H9 (cell line): ENCODE data around the gene LRP1B. TPM values are rescaled to one million over a fixed set of nuclear protein-coding genes. Genes with fewer than 3 reads are reported as not detected.
A peak's percentile ranks its signal among the peaks of the same experiment; 100 is the strongest.

Experiments used
- DNase-seq: peaks from one replicate; pipeline ENCODE4 v3.0.0-alpha.2; 2017
- H2AFZ ChIP-seq: one replicate; pipeline ENCODE4 v1.6.1; 2013; ENCODE audit warnings: mild to moderate bottlenecking, low read length, control low read depth, moderate library complexity
- H2AK5ac ChIP-seq: 2 replicates; pipeline ENCODE4 v1.6.1; 2013; ENCODE audit warnings: low read length, control low read depth, mixed read lengths; ENCODE audit not compliant: insufficient read length
- H2BK120ac ChIP-seq: one replicate; pipeline ENCODE4 v1.6.1; 2013; ENCODE audit warnings: low read depth, mild to moderate bottlenecking, low read length, control low read depth, inconsistent platforms; ENCODE audit not compliant: poor library complexity, severe bottlenecking
- H2BK12ac ChIP-seq: 2 replicates; pipeline ENCODE4 v1.6.1; 2013; ENCODE audit warnings: low read length, control low read depth, mixed read lengths, low read depth; ENCODE audit not compliant: insufficient read length
- H2BK15ac ChIP-seq: 2 replicates; pipeline ENCODE4 v1.6.1; 2013; ENCODE audit warnings: low read depth, low read length, control low read depth
- H2BK20ac ChIP-seq: one replicate; pipeline ENCODE4 v1.6.1; 2013; ENCODE audit warnings: low read depth, mild to moderate bottlenecking, low read length, control low read depth, inconsistent platforms; ENCODE audit not compliant: poor library complexity, severe bottlenecking
- H2BK5ac ChIP-seq: 2 replicates; pipeline ENCODE4 v1.6.1; 2013; ENCODE audit warnings: low read length, control low read depth, mixed read lengths; ENCODE audit not compliant: insufficient read length
- H3K14ac ChIP-seq: 2 replicates; pipeline ENCODE4 v1.6.1; 2013; ENCODE audit warnings: low read length, control low read depth; ENCODE audit not compliant: insufficient read depth
- H3K18ac ChIP-seq: 2 replicates; pipeline ENCODE4 v1.6.1; 2013; ENCODE audit warnings: low read depth, mild to moderate bottlenecking, mixed read lengths, low read length, control low read depth; ENCODE audit not compliant: insufficient read length
- H3K23ac ChIP-seq: 2 replicates; pipeline ENCODE4 v1.6.1; 2013; ENCODE audit warnings: low read length, control low read depth, mixed read lengths, low read depth; ENCODE audit not compliant: insufficient read length
- H3K23me2 ChIP-seq: 2 replicates; pipeline ENCODE4 v1.6.1; 2013; ENCODE audit warnings: low read depth, mild to moderate bottlenecking, mixed read lengths, low read length, control low read depth; ENCODE audit not compliant: insufficient read length, poor library complexity, severe bottlenecking
- H3K27ac ChIP-seq: 2 replicates; pipeline ENCODE4 v1.5.1; 2013; ENCODE audit warnings: low read length, control low read depth, mixed read lengths, low read depth; ENCODE audit not compliant: insufficient read length
- H3K27me3 ChIP-seq: 2 replicates; pipeline ENCODE4 v1.6.1; 2013; ENCODE audit warnings: low read length, control low read depth, inconsistent platforms; ENCODE audit not compliant: insufficient read depth
- H3K4ac ChIP-seq: 2 replicates; pipeline ENCODE4 v1.6.1; 2013; ENCODE audit warnings: low read depth, mild to moderate bottlenecking, control low read depth, inconsistent platforms, low read length, moderate library complexity
- H3K4me1 ChIP-seq: 2 replicates; pipeline ENCODE4 v1.6.1; 2013; ENCODE audit warnings: low read length, control low read depth, inconsistent platforms; ENCODE audit not compliant: insufficient read depth
- H3K4me2 ChIP-seq: 2 replicates; pipeline ENCODE4 v1.6.1; 2013; ENCODE audit warnings: low read length, control low read depth, mixed read lengths; ENCODE audit not compliant: insufficient read length, insufficient read depth
- H3K56ac ChIP-seq: 2 replicates; pipeline ENCODE4 v1.6.1; 2013; ENCODE audit warnings: low read depth, mild to moderate bottlenecking, mixed read lengths, low read length, control low read depth; ENCODE audit not compliant: insufficient read length
- H3K79me1 ChIP-seq: 2 replicates; pipeline ENCODE4 v1.6.1; 2013; ENCODE audit warnings: low read depth, mild to moderate bottlenecking, moderate library complexity, low read length, control low read depth, inconsistent platforms; ENCODE audit not compliant: insufficient read depth, poor library complexity, severe bottlenecking
- H3K79me2 ChIP-seq: 2 replicates; pipeline ENCODE4 v1.6.1; 2013; ENCODE audit warnings: low read length, control low read depth, inconsistent platforms; ENCODE audit not compliant: insufficient read depth
- H3K9ac ChIP-seq: 2 replicates; pipeline ENCODE4 v1.6.1; 2013; ENCODE audit warnings: low read length, control low read depth, mixed read lengths; ENCODE audit not compliant: insufficient read length; ENCODE audit errors: extremely low read depth
- H3K9me3 ChIP-seq: one replicate; pipeline ENCODE4 v1.6.1; 2013; ENCODE audit warnings: low read depth, low read length, inconsistent platforms; ENCODE audit not compliant: control insufficient read depth
- H3T11ph ChIP-seq: one replicate; pipeline ENCODE4 v1.6.1; 2013; ENCODE audit warnings: mild to moderate bottlenecking, low read length, control low read depth, inconsistent platforms
- H4K20me1 ChIP-seq: one replicate; pipeline ENCODE4 v1.6.1; 2013; ENCODE audit not compliant: control insufficient read depth, insufficient read length, insufficient read depth
- H4K5ac ChIP-seq: 2 replicates; pipeline ENCODE4 v1.6.1; 2013; ENCODE audit warnings: low read depth, mild to moderate bottlenecking, mixed read lengths, low read length, control low read depth; ENCODE audit not compliant: insufficient read length
- H4K8ac ChIP-seq: replicated peaks from 2 replicates; pipeline ENCODE4 v1.6.1; 2013; ENCODE audit warnings: low read length, control low read depth, mixed read lengths, low read depth; ENCODE audit not compliant: insufficient read length
- H4K91ac ChIP-seq: 2 replicates; pipeline ENCODE4 v1.6.1; 2013; ENCODE audit warnings: low read depth, mild to moderate bottlenecking, moderate library complexity, mixed read lengths, low read length, control low read depth; ENCODE audit not compliant: insufficient read length
- H3K27ac Mint-ChIP-seq, 3 experiments: 2 replicates in 2 of 3; 3 replicates in 1 of 3; pipeline ENCODE4 v1.8.0; 2020 to 2021; ENCODE audit warnings: mixed read lengths in 3 of 3, mild to moderate bottlenecking in 1 of 3, moderate library complexity in 1 of 3
- H3K27me3 Mint-ChIP-seq: 2 replicates; pipeline ENCODE4 v1.8.0; 2021; ENCODE audit warnings: low read depth, mild to moderate bottlenecking, moderate library complexity, mixed read lengths
- H3K36me3 Mint-ChIP-seq, 3 experiments: 2 replicates in 2 of 3; 3 replicates in 1 of 3; pipeline ENCODE4 v1.8.0; 2020 to 2021; ENCODE audit warnings: low read depth in 3 of 3, mixed read lengths in 3 of 3; ENCODE audit not compliant: insufficient read depth in 1 of 3
- H3K4me1 Mint-ChIP-seq, 2 experiments: 2 replicates each; pipeline ENCODE4 v1.8.0; 2020; ENCODE audit warnings: mixed read lengths in 2 of 2
- H3K4me3 Mint-ChIP-seq, 2 experiments: 2 replicates in 1 of 2; 3 replicates in 1 of 2; pipeline ENCODE4 v1.8.0; 2020 to 2021; ENCODE audit warnings: mild to moderate bottlenecking in 2 of 2, mixed read lengths in 2 of 2, moderate library complexity in 1 of 2
- H3K9me3 Mint-ChIP-seq, 2 experiments: 2 replicates in 1 of 2; 3 replicates in 1 of 2; pipeline ENCODE4 v1.8.0; 2020; ENCODE audit warnings: mild to moderate bottlenecking in 2 of 2, mixed read lengths in 2 of 2, moderate library complexity in 1 of 2
- CTCF ChIP-seq: fragments of 200-600 bp; sonication (generic); conservative IDR thresholded peaks from 3 replicates; pipeline ENCODE4 v1.8.0; 2021; ENCODE audit warnings: antibody characterized with exemption, mild to moderate bottlenecking
- whole genome bisulfite sequencing: extraction: QIAGEN DNeasy Blood & Tissue Kit; methylation state at CpG from one replicate; pipeline ENCODE4 v1.1.7; 2013; ENCODE audit warnings: missing lambda C conversion rate, low lambda C conversion rate, mixed read lengths; ENCODE audit not compliant: insufficient read length; ENCODE audit errors: extremely low coverage; 5-methylcytosine and 5-hydroxymethylcytosine counted together
- total RNA-seq: library from RNA; stranded (reverse); gene quantifications from 2 replicates; pipeline ENCODE4 v1.2.1, GENCODE V29; 2021

Gene LRP1B
- total RNA-seq, 1 experiment from 2014 or later = not detected

GRCh38 chr2:141900826-141901225 is 230.0 kb downstream of the LRP1B start:
- H3K56ac ChIP-seq = no peak overlapping the region
- H3K36me3 Mint-ChIP-seq = no peaks in the 10 kb centered on the region
- no peak for DNase-seq
- H2BK20ac ChIP-seq = no peak overlapping the region
- no peak overlapping the region for H2BK12ac ChIP-seq
- no peak overlapping the region for H2BK5ac ChIP-seq
- no peak overlapping the region for H3T11ph ChIP-seq
- no peaks in the 10 kb centered on the region; the same call in 1 of the 2 replicates for H3K4me1 ChIP-seq
- no peaks in the 10 kb centered on the region for H4K20me1 ChIP-seq
- H3K4me3 Mint-ChIP-seq = no peak overlapping the region
- H2AFZ ChIP-seq = no peak overlapping the region
- no peaks in the 10 kb centered on the region for H3K9me3 Mint-ChIP-seq
- no peaks in the 10 kb centered on the region for H3K27me3 ChIP-seq
- H2BK15ac ChIP-seq = no peak overlapping the region
- H3K79me2 ChIP-seq = no peaks in the 10 kb centered on the region
- no peak overlapping the region for H2BK120ac ChIP-seq
- no peak overlapping the region for H4K8ac ChIP-seq
- H3K27ac Mint-ChIP-seq = peak overlapping the region in 1 of 3 experiments; percentile 58; a peak in 2 of 7 replicates
- no peak overlapping the region for H3K27ac ChIP-seq
- H3K14ac ChIP-seq = no peak overlapping the region
- H3K79me1 ChIP-seq = no peaks in the 10 kb centered on the region
- H3K4ac ChIP-seq = no peak overlapping the region
- no peak overlapping the region for H3K18ac ChIP-seq
- no peak for TF ChIP-seq CTCF
- H3K9me3 ChIP-seq = no peaks in the 10 kb centered on the region
- no peak overlapping the region for H3K9ac ChIP-seq
- H3K4me2 ChIP-seq = no peak overlapping the region
- H3K27me3 Mint-ChIP-seq = no peaks in the 10 kb centered on the region
- H4K5ac ChIP-seq = no peak overlapping the region
- no peak overlapping the region for H2AK5ac ChIP-seq
- no peaks in the 10 kb centered on the region for H3K23me2 ChIP-seq
- no CpG with 5 or more reads among the region's 2 CpGs for WGBS
- H3K4me1 Mint-ChIP-seq = peaks cover 3 to 14% of the 10 kb centered on the region in 2 experiments
- H4K91ac ChIP-seq = no peak overlapping the region
- no peak overlapping the region for H3K23ac ChIP-seq
